GM12891 (cell line): ENCODE measurements around the gene CRYBA4.

ENCODE experiments used
- POLR2A ChIP-seq: IDR thresholded peaks from 2 replicates; pipeline ENCODE4 v1.6.1; 2011; ENCODE audit warnings: low read depth, low read length, control low read depth
- POLR2AphosphoS5 ChIP-seq: IDR thresholded peaks from 2 replicates; pipeline ENCODE4 v1.6.1; 2011; ENCODE audit warnings: low read depth, low read length, control low read depth
- SPI1 ChIP-seq: IDR thresholded peaks from 2 replicates; pipeline ENCODE4 v1.6.1; 2011; ENCODE audit warnings: low read depth, low read length, control low read depth

DNA sequence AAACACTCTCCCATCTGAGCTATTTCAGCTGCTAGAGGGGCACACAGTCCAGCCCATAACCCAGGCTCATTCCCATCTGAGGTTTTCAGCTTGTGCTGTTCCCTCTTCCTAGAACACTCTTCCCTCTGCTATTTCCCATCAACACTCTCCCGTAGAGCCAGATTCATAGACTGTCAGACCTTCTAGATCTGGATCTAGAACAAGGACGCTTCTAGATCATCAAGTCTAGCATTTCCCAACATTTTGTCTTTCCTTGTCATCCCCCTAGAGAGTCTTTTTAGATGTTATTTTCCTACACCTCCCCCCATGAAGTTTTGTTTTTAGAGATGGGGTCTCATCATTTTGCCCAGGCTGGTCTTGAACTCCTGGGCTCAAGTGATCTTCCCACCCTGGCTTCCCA is 13.4 kb downstream of the CRYBA4 start:
- no peak for TF ChIP-seq POLR2A
- no peak for TF ChIP-seq SPI1
- TF ChIP-seq POLR2AphosphoS5 = no peak
